Prostate gland (tissue), 2 donors: ENCODE results near the gene HOXD4.

ENCODE experiments used
- POLR2A ChIP-seq: fragments of 450-650 bp; IDR thresholded peaks from one replicate; pipeline ENCODE4 v1.6.1; 2016; ENCODE audit warnings: antibody characterized with exemption, mild to moderate bottlenecking
- POLR2AphosphoS5 ChIP-seq: sonication (generic); formaldehyde crosslinking; IDR thresholded peaks from one replicate; pipeline ENCODE4 v1.6.1; 2017; ENCODE audit warnings: antibody characterized with exemption
- TF ChIP-seq, protein P1 (sequence below), 4 experiments: fragments of 200-600 bp in 2 of 4; fragments of 450-650 bp in 2 of 4; sonication (generic) in 2 of 4; IDR thresholded peaks; 1 replicate in 3 of 4; 2 replicates in 1 of 4; pipeline ENCODE4 v1.5.1; 2016 to 2019; ENCODE audit warnings: antibody characterized with exemption in 4 of 4, mild to moderate bottlenecking in 2 of 4, moderate library complexity in 2 of 4

DNA sequence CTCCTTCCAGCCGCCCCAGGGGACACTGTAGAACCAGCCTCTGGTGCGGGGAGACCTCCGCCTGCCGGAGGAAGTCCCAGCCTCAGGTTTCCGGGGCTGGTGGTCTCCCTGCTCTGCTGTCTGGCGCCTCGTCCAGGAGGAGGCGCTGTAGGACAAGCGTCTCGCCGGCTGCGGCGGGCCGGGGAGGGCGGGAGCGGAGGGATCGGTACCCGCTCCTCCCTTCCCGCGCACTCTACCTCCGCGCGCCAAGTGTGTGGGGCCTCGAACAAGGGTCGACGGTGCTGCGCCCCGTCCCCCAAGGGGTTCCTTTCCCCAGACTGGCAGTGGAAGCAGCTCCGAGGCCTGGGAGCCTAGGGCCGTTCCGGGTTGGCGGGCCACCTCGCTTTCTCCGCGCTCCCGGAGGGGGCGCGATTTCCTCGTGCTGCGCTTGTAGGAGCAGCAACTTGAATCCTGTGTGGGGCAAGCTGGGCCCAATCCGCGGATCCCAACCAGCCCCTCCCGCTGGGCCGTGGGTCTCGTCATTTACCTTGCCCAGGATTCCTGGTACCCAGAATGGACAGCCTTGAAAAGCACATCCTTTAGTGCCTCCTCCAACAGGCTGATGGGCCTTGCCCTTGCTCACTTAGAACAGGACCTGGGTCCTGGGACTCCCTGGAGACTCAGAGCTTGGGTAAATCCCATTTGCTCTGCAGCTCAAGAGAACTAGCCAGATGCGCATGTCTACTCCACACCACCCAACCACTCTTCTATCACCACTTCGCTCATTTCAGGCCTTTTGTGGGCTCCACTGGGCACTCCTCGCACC, 10.6 kb upstream of the HOXD4 start:
- TF ChIP-seq, protein P1, sequence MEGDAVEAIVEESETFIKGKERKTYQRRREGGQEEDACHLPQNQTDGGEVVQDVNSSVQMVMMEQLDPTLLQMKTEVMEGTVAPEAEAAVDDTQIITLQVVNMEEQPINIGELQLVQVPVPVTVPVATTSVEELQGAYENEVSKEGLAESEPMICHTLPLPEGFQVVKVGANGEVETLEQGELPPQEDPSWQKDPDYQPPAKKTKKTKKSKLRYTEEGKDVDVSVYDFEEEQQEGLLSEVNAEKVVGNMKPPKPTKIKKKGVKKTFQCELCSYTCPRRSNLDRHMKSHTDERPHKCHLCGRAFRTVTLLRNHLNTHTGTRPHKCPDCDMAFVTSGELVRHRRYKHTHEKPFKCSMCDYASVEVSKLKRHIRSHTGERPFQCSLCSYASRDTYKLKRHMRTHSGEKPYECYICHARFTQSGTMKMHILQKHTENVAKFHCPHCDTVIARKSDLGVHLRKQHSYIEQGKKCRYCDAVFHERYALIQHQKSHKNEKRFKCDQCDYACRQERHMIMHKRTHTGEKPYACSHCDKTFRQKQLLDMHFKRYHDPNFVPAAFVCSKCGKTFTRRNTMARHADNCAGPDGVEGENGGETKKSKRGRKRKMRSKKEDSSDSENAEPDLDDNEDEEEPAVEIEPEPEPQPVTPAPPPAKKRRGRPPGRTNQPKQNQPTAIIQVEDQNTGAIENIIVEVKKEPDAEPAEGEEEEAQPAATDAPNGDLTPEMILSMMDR (IDR thresholded peaks at IDR 0.05): peak; percentile 86 to 91 (median 89)
- TF ChIP-seq POLR2A: no peak
- peak; percentile 41 for TF ChIP-seq POLR2AphosphoS5
